ENCODE data around the gene SKAP2. TPM values are rescaled to one million over a fixed set of nuclear protein-coding genes. Genes with fewer than 3 reads are reported as not detected.

The SKAP2 gene
- total RNA-seq, 1 experiment from 2014 or later = 30.7 TPM

DNA sequence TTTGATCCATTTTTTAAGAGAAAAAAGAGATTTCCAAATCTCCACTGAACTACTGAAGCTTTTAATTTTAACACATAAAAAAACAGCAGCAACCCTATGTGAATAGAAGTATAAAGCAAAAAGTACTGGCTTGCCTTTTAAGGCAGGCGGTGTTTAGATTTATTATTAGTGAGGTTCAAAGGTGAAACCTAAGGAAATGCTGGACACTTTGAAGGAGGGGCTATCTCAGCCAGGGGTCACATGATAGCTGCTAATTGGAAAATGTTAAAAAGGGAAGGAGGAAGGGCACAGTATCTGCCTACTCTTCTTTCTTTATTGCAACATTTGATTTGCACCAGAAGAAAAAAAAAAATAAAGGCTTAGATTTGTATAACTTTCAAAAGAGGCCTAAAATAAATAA, 183.8 kb downstream of the SKAP2 start:
- DNase-seq (ENCODE audit: low read depth, low spot score) (no peak), ATAC-seq (no peak)
- BruUV-seq (replicated peaks) = no TSS peak
- Histone ChIP-seq H3K4me2 (ENCODE audit: low read length) (no peak overlapping the region), H2AFZ (ENCODE audit: low read depth, low read length, poor library complexity, severe bottlenecking) (no peak overlapping the region), H3K79me2 (ENCODE audit: insufficient read depth, low read length) (no peaks in the 10 kb centered on the region), H3K27me3 (ENCODE audit: insufficient read depth, low read length) (no peaks in the 10 kb centered on the region), H3K9me3 (ENCODE audit: control insufficient read depth in 1 of 2, insufficient read depth in 1 of 2, low read depth in 1 of 2, low read length in 2 of 2) (no peaks in the 10 kb centered on the region), H3K36me3 (ENCODE audit: control insufficient read depth in 1 of 2, insufficient read depth in 2 of 2, low read length in 2 of 2) (no peaks in the 10 kb centered on the region), H3K27ac (ENCODE audit: low read depth, low read length) (no peak overlapping the region), H3K9me2 (ENCODE audit: insufficient read depth) (no peaks in the 10 kb centered on the region), H3K4me1 (ENCODE audit: control insufficient read depth in 1 of 2, insufficient read depth in 2 of 2, low read length in 2 of 2) (no peaks in the 10 kb centered on the region), H3K9ac (ENCODE audit: low read length) (no peak overlapping the region), H4K20me1 (ENCODE audit: insufficient read depth) (no peaks in the 10 kb centered on the region), H3K4me3 (replicated peaks in 1 of 2; ENCODE audit: low read depth in 1 of 2, low read length in 2 of 2) (no peak overlapping the region)
- RAD21 ChIA-PET (ENCODE audit: low non-redundant PET in 1 of 2, low total read pairs in 2 of 2, uncharacterized antibody in 2 of 2, unreplicated experiment in 2 of 2) = no interaction called here
- POLR2A ChIA-PET = interaction anchor here (1.2 kb wide), 1 partner anchor 470 kb away, joined by 3 read pairs; no protein-coding TSS in a partner anchor
- intact Hi-C loops (cut with micrococcal nuclease) = no loop called here
- TF ChIP-seq SIN3A (IDR thresholded peaks at IDR 0.05; ENCODE audit: low read depth) = no peak
- TF ChIP-seq JUND (IDR thresholded peaks at IDR 0.05) = no peak
- TF ChIP-seq MAX (IDR thresholded peaks at IDR 0.05) = no peak
- TF ChIP-seq, protein P1, sequence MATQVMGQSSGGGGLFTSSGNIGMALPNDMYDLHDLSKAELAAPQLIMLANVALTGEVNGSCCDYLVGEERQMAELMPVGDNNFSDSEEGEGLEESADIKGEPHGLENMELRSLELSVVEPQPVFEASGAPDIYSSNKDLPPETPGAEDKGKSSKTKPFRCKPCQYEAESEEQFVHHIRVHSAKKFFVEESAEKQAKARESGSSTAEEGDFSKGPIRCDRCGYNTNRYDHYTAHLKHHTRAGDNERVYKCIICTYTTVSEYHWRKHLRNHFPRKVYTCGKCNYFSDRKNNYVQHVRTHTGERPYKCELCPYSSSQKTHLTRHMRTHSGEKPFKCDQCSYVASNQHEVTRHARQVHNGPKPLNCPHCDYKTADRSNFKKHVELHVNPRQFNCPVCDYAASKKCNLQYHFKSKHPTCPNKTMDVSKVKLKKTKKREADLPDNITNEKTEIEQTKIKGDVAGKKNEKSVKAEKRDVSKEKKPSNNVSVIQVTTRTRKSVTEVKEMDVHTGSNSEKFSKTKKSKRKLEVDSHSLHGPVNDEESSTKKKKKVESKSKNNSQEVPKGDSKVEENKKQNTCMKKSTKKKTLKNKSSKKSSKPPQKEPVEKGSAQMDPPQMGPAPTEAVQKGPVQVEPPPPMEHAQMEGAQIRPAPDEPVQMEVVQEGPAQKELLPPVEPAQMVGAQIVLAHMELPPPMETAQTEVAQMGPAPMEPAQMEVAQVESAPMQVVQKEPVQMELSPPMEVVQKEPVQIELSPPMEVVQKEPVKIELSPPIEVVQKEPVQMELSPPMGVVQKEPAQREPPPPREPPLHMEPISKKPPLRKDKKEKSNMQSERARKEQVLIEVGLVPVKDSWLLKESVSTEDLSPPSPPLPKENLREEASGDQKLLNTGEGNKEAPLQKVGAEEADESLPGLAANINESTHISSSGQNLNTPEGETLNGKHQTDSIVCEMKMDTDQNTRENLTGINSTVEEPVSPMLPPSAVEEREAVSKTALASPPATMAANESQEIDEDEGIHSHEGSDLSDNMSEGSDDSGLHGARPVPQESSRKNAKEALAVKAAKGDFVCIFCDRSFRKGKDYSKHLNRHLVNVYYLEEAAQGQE (IDR thresholded peaks at IDR 0.05; ENCODE audit: low read depth) = no peak
- TF ChIP-seq TCF7L2 (IDR thresholded peaks at IDR 0.05; ENCODE audit: borderline replicate concordance, extremely low read depth, insufficient read depth, insufficient read length) = no peak
- no peak for TF ChIP-seq RAD21 (IDR thresholded peaks at IDR 0.05; ENCODE audit: low read depth)
- no peak for TF ChIP-seq POLR2AphosphoS5 (IDR thresholded peaks at IDR 0.05; ENCODE audit: low read depth, low read length)
- no peak for TF ChIP-seq FOSL1 (IDR thresholded peaks at IDR 0.05; ENCODE audit: low read depth)
- no peak for TF ChIP-seq CEBPB (IDR thresholded peaks at IDR 0.05; ENCODE audit: low read depth)
- CTCF ChIA-PET = interaction anchor here (1.6 to 4.2 kb wide), 3 partner anchors 13 to 499 kb away, joined by 8 to 19 read pairs (median 8); no protein-coding TSS in a partner anchor
